B cell (primary cell): Measurements from ENCODE around the gene VTCN1.

Source experiments
- CTCF ChIP-seq: fragments of 200-600 bp; IDR thresholded peaks from one replicate; pipeline ENCODE4 v1.8.0; 2022; ENCODE audit warnings: antibody characterized with exemption, mild to moderate bottlenecking
- EZH2 ChIP-seq: IDR thresholded peaks from 2 replicates; pipeline ENCODE4 v1.6.1; 2012; ENCODE audit warnings: borderline replicate concordance, low read depth, mild to moderate bottlenecking, moderate library complexity, low read length; ENCODE audit not compliant: insufficient read depth, poor library complexity, severe bottlenecking

- TF ChIP-seq CTCF (no peak), EZH2 (no peak)
Observed at GRCh38 chr1:117123274-117123673, 87.5 kb downstream of the VTCN1 start.
